NK-92 (cell line): ENCODE data around the gene TUBGCP3.

Source experiments
- DNase-seq: peaks from one replicate; lab custom pipeline; 2025; ENCODE audit not compliant: unreplicated experiment; lab: John Stamatoyannopoulos, UW

TUBGCP3 gene

DNA sequence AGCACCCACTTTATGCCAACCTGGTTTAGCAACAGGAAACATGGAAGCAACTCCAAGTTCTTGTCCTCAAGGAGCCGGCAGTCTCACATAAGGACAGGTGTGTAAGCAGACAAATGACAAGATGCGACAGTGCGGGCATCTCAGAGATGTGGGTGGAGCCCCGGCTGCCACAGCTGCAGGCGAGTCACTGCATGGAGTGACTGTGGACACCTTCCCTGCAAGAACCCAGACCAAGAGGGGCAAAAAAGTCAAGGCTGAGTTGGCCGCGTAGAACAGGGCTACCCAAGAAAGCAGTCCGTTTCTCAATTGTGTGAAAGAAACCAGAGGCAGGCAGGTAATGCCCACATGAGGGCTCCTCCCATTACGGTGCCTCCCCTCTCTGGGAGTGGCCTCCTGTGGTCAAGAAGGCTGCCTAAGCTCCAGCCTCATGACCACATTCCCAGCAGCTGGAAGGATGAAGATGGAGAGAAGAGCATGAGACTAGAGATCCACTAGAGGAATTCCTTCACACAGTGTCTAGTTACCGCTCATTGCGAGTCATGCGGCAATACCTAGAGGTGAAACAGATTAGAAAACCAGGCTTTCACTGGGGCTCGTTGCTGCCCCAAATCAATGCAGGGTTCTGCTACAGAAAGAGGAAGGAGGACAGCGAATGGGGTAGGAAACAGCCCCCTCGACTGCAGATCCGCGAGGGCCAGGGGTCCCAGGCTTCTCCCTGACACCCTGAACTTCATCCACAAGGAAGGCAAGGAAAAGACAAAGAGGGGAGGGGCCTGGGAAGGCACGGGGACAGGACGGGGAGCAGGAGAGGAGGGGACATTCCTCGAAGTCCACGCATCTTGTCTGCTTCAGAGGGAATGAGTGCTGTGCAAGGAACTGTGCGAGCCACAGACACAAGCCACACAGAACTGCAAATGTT lies 131.6 kb downstream of the TUBGCP3 start:
- DNase-seq, result no peak

DNA sequence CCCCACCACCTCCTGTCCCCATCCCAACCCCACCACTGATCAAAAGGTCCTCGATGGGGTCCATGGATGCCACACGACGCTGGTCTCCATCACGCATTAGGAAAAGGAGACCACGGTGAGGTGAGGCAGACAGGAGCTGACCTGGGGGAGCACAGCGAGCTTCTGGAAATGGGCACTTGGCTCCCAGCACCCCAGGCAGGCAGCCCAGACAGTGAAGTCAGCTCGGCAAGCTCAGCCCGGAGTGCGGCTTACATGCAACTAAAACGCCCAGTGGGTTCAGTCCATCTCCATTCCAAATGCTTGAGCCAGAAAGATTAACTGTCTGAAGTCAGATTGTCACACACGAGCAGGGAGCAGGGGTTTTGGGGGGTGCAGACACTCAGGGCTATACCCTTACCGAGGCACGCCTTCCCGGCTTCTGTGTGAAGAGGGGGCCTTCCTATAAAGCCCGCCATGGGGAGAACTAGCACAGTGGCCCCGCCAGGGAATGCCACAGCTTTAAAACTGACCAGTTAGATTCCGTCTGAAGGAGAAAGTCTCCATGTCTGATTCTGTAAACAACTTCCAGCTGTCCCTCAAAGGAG lies 132.4 kb downstream of the TUBGCP3 start:
- no peak for DNase-seq

DNA sequence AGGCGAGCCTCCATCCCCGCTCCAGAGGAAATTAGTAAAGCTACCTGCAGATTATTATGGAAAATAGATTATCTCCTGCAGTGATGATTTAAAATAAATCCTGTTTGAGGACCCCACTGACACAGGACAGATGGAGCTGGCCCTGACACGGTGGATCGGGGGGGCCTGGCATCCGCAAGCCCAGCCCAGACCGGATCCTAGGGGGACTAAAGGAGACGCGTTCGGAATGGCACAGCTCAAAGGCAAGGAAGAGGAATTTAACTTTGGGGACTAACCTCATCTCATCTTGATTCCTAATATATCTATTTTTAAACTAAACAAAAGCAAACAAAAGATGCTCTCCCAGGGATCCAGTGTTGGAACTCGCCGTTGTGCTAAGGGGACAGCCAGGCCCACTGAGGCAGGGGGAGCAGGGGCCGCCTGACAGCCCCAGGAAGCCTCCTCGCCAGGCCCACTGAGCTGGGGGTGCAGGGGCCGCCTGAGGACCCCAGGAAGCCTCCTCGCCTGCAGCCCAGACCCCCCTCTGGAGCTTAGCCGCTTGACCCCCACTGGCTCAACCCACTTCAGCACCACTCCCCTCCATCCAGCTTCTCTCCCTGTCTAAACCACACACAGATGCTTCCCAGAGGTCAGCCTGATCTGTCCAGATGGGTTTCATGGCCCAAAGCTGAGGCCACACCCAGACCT lies 133.2 kb downstream of the TUBGCP3 start:
- no peak for DNase-seq

DNA sequence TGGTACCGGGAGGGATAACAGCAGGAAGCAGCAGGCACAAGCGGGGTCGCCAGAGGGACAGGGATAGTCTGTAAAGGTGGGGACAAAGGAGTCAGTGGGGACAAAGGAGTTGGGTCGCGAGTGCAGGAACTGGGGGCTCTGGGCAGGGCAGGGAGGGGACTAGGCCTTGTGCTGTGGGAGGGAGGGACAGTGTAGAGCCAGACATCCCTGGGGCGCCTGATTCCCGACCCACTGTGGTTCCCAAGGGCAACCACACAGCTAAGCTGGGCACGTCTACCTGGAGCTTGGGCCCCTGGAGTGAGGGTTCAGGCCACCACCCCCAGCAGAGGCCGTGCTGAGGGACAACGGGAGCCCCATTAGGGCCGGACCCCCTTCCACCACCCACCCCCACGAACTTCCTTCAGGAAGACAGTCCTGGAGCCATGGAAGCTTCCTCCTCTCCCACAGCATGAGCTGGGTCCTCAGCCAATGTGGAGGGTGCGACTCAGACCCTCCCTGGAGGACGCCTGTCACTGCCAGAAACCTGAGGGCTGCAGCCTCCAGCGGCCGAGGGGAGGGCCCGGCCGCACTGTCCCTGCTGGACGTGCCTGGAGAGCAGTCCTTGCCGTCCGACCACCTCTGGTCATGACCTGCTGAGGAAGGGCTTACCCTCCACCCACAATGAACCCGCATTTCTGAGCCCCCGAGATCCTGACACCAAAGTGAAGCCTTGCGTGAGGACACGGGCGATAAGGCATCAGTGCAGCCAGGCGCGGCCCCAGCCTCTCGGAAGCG lies 133.9 kb downstream of the TUBGCP3 start:
- no peak for DNase-seq

DNA sequence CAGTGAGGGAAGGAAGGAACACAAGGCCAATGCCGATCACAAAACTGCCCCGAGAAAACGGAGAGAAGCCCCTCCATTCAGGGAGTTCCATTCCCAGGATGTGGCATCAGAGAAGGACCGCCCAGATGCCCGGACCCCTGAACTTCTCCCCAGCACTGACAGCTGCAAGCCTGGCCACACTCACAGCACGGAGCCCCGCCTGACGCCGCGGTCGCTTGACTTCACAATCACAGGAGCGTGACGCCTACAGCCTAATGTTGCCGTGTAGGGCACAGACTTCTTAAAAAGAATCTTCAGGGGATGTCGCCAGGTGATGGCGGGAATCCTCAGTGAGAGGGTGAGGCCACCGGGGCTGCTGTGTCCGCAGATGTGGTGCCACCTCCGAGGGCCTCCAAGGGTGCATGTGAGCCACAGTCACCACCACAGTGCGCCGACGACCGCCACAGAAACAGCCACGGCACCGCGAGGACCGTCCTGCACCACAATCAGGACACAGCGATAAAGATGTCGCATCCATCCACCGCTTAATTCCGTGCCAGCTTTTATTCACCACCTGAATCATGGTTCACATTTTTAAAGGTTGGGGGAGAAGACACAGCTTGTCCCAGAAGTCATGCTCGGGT lies 134.6 kb downstream of the TUBGCP3 start:
- DNase-seq, result no peak

DNA sequence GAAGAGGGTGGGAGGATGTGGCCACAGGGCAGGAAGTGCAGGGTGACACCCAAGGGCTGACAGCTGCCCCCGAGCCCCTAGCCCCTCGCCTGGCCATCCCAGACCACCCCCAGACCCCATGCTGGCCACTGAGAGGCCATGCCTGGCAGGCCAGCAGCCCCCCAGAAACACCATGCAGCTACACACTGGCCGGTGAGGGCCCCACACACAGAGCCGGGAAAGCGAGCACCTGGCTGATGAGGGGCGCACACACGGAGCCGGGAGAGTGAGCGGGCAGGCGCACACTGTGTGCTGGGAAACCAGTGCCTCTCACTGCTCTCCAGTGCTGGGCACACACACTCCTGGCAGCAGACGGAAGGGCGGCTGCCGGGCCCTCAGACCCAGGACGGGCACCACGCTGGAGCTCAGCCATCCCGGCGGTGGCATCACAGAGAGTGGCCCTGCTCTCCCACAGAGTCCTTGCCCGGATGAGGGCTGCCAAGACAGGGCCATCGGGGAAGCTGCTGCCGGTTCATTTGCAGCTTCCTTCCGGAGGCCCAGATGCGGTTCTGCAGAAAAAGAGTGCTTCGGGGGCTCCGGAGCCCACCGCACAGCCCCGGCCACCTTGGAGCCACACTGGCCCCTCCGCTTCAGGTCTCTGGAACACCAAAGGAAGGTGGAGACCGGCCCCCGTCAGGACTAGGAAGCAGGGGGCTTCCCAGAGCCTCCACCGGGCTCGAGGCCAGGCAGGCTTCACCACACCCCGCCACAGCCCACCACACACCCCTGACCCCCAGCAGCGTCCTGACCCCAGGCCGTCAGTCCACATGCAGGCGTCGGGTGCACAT lies 135.4 kb downstream of the TUBGCP3 start:
- DNase-seq, result no peak

DNA sequence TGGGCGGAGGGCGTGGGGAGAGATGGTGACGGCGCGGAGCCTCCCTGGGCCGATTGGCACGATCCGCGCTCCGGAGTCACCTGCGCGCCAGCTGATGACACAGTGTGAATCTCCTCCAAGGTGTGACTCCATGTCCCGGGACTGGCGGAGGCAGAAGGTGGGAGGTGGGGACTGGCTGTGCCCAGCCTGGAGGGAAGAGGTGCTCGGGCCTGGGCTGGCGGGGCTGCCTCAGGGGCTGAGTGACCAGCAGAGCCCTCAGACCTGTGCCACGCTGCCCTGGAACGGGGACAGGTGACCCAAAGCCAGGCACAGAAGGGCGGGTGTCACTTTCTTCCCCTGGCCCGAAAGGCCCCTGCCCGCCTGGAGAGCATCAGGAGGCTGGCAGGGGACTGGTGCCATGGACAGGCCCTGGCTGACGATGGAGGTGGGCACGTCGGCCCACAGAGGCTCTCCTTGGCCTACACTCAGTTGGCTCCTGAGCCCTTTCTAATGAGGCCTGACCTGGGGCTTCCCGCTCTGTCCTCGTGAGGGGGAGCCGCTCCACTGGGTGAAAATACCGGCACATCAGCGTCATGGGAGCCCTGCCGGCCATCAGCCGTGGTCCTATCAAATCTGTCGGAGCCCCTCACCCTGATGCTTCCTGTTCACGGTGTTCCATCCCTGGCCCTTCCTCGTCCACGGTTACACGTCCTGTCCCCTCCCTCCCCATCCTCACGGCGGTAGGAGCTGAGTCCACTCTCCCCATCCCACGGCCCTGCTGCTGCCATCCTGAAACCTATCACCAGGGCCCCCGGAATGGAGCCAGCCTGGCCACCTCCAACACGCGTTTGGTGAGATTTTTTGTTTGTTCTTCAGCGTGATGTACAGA lies 136.2 kb downstream of the TUBGCP3 start:
- no peak for DNase-seq

DNA sequence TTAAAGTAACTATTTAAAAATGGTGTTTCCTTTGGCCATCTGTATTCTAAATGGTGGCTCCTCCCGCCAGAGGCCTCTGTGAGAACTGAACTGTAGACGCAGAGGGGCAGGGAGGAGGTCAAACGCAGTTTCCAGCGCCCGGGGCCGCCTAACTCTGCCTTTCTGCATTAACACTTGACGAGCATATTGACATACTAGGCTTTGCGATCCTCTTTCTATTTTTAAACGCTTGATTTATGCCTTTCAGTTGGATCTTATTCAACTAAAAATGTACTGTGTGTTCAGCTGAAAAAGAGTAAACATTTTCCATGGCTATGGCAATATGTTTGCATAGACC lies 137.1 kb downstream of the TUBGCP3 start:
- DNase-seq, result no peak

DNA sequence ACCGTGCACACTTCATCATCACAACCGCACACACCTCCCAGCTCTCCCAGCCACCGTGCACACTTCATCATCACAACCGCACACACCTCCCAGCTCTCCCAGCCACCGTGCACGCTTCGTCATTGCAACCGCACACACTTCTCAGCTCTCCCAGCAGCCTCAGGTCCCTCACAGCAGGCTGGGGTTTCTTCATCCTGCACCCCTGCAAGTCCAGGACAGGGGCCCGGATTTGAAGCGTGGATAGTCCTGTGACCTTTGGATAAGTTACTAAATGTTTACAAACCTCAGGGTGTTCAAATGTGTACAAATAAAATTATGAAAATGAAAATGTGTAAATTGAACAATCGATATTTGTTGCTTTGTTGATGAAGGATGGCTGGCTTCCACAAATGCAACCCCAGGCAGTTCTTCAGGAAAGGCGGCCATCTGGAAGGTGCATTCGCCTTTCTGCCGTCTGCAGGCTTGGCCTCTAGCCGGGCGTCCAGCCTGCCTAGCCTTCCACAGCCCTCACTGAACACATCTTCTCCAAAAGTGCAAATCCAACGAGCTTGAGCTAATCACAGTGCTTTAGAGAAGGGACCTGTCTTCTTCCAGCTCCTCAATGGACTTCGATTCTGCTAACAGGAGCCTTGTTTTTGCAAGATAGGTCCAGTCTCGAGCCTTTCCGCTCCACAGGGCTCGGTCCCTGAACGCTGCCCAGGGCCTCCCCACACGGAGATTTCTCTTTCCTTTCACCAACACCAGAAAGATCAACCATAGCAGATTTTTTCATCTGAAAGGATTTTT lies 137.6 kb downstream of the TUBGCP3 start:
- DNase-seq, result no peak

DNA sequence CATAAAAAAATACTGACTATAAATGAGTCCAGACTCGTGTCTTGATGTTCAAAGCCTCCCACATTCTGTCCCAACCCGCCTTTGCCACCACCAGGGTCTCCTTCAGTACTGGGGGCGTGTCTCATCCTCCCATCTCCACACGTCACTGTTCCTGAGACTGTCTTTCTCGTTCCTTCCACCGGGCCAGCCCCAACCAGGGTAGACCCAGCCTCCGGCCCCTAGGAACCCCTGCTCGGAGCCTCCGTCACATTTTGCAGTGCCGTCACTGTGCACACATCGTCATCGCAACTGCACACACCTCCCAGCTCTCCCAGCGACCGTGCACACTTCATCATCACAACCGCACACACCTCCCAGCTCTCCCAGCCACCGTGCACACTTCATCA lies 138.4 kb downstream of the TUBGCP3 start:
- no peak for DNase-seq

DNA sequence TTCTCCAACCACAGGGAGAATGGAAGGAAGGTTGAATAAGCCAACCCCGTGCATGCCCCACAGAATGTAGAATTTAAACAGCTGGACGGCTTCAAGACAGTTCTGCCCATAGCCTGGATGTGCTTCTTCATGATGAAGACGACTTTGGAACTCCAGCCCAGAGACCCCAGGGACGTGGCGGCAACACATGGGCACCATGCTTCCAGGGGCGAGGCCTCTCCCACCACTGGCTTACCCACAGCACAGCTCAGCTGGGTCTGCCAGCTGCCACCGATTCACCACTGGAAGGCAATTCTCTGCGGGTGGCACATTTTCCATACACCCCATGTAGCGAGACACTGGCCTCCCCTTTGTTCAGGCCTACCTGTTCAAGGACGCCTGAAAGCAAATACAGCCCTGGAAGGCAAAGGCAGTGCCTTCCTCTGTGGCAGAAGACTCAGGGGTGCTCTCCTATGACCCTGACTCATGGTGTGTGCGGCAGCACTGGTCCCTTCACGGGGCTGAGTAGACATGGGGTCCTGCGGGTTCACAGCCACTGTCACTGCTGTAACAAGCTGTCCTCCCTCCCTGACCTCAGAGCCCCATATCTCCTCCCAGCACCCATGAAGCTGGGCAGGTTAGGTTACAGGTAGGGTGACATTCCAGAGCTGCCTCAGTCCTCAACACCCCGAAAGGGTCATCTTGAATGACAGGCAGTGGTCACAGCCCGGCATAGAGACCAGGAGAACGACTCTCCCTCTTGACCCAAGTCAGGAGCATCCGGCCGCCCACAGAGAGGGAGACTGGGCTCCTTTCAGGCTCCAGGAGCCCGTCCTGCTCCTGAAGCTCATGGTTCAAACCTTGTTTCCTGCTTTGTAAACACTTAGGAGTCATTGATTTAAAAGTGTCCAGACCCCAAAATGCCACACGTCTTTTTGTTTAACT lies 139.1 kb downstream of the TUBGCP3 start:
- no peak for DNase-seq

DNA sequence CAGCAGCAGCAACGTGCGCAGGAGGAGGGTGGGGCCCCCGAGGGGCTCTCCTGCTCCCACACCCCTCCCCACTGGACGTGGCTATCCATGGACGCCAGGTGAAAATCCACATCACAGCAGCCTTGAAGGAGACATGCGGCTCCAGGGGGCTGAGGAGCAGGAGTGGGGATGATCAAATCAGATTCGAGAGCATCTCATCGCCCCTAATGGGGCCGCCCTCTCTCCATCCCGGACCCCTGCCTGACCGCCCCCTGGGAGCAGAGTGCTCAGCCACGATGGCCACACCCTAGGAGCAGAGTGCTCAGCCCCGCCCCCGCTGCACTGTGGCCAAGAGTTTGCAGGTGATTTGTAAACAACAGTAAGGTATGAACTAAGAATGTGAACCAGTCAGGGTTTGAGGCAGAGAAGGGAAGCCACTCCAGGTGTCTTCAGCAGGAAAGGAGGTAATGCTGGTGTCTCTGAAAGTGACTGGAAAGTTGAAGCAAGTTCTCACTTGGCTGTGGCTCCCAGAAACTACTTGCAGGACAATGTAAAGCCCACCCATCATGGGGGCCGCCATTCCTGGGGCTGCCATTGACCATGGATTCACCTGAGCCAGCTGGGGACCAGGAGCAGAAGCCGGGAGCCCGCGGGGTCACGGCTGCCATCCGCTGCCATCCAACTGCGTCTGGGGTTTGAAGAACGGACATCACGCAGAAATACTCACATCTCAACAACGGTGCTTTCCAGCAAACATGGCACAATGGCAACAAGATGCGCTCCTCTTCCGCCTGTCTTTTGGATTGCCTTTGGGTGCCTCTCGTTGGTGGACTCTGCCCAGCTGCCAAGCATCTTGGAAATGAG lies 140.0 kb downstream of the TUBGCP3 start:
- DNase-seq, result no peak

DNA sequence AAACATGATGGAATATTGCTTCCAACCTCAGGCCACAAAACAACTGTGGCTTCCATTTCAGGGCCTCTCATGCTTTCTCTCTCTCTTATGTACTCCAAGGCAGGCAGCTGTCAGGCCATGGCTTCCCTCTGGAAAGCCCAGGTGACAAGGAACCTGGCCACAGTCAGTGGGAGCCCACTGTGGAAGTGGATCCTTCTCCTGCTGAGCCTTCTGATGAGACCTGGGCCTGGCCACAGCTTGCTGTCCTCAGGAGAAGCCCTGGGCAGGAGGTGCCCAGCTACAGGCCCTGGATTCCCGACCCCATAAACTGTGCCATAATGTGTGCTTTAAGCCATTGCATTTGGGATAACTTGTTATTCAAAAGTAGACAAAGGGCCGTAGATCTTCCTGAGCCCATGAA lies 140.6 kb downstream of the TUBGCP3 start:
- no peak for DNase-seq

DNA sequence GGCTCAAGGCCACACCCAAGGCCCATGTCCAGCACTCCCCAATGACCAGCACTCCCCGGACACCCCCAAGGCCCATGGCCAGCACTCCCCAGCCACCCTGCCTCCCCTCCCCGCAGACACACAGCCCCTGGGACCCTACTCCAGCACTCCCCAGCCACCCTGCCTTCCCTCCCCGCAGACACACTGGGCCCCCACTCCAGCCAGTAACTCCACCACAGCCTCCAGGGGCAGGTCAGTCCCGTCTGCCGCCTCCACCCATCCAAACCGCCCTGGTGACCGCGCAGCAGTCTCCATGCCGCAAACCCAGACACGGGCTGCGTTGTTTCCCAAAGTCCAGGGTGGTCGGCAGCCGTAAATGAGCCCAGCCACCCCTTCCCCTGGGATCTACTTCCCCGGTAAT lies 141.1 kb downstream of the TUBGCP3 start:
- no peak for DNase-seq

DNA sequence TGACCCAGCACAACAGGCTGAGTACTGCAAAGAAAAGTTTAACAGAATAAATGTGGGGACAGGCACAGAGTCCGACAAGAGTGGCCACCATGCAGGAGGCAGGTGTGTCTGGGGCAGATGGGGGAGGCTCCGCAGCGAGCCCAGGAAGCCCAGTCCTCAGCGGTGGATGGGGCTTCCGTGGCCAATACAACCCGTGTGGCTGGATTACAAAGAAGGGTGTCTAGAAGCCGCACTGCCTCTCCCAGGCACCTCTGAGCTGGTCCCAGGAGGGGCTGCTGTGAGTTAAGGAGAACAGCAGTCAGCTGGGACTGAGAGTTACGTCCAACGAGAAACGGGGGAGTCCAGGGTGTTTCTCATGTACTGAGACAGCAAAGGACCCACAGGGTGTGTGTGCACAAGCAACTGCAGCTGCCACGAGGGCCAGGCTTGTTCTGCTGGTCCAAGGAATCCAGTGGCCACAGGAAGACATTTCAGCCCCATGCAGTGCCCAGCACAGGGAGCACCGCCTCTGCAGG lies 141.5 kb downstream of the TUBGCP3 start:
- DNase-seq, result no peak
